Stimulated activated CD4-positive, alpha-beta T cell treated with anti-CD3 and anti-CD28 coated beads, Interleukin-2, amount 100 ng/mL, for 48 hours (primary cell): ENCODE results near the gene TENT4A.
A peak's percentile ranks its signal among the peaks of the same experiment; 100 is the strongest.
"Not testable (repeated sequence)": the region's sequence is repeated elsewhere in the genome, so short reads cannot be mapped to it uniquely, and the experiment has no call there.

ENCODE experiments used
- DNase-seq, 2 donors: peaks; one replicate each; pipeline ENCODE4 v3.0.0-alpha.2; 2020

TENT4A gene

DNA sequence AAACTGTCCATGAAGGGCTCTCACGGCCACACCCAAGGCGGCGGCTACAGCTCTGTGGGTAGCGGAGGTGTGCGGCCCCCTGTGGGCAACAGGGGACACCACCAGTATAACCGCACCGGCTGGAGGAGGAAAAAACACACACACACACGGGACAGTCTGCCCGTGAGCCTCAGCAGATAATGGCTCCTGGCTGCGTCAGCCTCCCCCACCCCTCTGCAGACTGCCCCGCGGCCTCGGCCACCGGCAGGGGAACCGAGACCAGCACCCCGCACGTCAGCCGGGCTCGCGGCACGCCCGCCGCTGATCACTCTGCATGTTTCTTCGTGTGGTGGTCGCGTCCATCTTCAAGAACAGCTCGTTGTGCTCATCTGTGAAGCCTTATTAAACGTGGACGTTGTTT lies 41.5 kb downstream of the TENT4A start:
- DNase-seq, result no peak

DNA sequence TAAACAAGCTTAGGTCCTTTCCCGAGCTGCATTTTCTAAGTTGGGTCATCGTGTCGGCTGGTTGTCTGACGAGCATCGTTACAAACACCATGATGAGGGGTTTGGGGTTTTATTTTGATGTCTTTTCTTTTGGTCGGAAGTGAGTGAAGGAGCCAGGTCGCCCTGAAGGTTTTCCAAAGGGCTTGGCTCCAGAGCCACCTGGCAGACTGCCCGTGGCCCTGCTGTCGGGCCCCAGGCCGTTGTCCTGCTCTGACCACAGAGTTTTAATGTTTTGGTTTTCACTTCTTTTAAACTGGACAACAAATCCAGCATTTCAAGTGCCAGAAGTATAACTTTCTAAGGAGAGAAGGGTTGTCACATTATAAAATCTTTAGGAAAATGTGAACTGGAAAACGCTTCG lies 42.3 kb downstream of the TENT4A start:
- DNase-seq, result no peak

DNA sequence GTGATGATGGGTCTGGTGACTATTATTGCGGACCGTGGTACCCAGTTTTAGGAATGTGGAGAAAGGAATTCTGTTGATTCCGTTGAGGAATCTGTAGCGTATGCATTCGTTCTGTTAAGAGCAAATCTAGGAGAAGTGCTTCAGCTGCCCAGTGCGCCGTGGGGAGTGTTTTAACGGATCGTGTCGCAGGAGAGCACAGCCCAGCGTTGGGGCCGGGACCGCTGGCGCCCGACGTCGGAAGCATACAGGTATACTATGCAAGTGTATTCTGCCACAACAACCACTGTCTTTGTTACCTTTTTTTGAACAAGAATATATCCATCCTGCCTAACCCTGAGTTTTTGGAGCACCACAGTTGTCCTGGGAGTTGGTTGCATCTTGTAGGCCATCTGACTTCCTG lies 42.7 kb downstream of the TENT4A start:
- no peak for DNase-seq

- DNase-seq, result no peak
Measured at GRCh38 chr5:6757414-6757969, 44.3 kb downstream of the TENT4A start.

GRCh38 chr5:6758236-6758635 lies 45.0 kb downstream of the TENT4A start:
- no peak for DNase-seq

GRCh38 chr5:6758706-6759105 lies 45.5 kb downstream of the TENT4A start:
- no peak for DNase-seq

DNA sequence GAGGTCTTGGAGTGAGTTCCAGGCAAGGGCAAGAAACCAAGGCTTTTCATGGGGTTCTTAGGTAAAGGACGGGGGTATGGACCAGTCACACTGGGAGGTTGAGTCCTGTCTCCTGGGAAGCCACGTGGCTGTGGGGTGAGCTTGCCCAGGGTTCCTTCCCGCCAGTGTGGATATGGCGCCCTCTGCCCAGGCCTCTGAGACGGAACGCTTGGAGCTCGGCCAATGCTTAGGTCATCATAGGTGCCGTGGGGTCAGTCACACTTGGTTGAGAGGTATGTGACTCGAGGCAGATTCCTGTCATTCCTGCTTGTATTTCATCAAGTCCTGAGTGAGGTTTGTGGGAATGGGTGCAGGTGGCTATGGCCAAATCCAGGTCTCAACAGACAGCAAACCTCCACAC lies 46.2 kb downstream of the TENT4A start:
- DNase-seq, result no peak

DNA sequence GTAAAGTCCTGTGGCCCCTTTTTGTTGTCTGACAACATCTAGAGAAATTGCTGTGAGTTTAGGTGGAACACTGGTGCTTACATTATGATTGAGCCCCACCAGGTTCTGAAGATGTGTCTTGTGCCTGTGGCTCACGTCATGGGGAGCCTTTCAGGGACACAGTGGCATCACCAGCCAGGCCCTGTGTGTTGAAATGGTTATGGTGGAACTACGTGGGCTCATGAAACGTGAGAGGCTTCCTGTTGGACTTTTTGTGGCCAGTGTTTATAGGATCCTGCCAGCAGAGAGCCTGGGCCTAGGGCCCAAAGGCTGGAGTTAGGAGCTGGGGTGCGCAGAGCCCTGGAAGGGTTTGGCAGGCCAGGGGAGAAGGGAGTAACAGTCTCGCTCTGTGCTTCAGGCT lies 46.8 kb downstream of the TENT4A start:
- DNase-seq, result no peak

DNA sequence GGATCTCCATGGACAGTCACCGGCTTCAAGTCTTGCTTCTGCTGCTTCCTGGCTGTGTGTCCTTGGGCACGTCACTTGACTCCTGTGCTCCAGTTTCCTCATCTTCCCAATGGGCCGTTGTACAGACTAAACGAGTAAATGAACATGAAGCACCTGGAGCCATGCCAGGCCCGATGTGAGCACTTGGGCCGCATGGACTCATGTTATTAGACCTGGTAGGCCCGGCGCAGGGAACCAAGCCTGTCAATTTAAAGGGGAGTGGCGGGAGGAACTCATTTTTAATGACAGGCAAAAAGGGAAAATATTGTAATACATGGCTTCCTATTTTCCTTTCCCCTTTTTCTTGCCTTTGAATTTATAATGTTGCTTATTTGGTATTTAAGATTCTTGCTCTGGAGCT lies 47.5 kb downstream of the TENT4A start:
- DNase-seq, result no peak

DNA sequence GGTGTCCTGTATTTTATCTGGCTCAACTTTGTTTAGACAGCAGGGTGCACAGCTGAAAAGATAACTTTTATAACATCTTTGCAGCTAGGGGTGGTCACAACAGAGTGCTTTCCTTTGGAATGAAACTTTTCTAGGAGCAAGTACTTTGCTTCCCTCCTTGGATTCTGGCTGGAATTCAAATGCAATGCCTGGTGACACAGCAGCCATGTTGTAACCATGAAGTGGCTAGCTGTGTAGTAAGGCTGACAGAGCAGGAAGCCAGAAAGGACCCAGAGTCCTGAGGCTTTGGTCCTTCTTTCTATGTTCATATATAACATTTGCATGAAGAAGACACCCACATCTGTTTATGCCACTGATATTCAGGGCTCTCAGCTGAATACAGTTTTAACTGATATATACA lies 48.1 kb downstream of the TENT4A start:
- DNase-seq, result no peak

DNA sequence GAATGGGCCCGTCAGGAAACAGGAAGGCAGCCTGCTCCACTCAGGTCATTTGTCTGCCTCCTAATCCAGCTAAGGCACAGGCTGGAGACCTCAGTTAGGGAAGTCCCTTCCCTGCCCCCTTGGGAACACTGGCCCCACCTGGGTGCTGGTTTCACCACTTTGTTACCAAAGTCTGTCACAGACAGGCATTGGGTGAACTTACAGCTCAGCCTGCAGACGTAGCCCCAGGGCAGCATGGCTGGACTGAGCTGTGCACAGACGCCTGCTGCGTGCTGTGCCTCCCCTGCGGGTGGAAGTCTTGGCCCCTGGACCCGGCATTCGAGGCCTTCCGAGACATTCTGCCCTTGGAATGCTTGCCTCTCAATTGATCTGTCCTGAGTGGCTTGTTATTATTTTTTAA lies 48.9 kb downstream of the TENT4A start:
- DNase-seq, result no peak

DNA sequence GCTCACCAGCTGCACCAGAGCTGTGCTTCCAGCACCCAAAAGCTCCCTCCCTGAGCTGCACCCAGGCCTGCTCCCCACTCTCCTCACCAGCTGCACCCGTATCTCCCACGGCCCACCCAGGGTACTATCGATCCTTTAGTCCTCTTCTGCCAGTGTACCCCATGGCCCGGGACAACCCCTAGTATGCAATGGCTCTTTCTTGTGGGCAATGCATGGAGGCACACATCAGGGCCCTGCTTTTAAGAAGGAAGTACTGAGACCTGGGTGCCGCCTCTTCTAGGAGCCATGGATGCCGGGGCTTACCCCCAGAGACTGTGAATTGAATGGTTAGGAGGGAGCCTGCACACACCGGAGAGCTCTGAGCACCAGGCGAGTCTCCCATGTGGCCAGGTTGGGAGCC lies 49.5 kb downstream of the TENT4A start:
- no peak for DNase-seq

GRCh38 chr5:6763191-6763590 lies 50.0 kb downstream of the TENT4A start:
- no peak for DNase-seq

GRCh38 chr5:6765612-6766525 lies 52.6 kb downstream of the TENT4A start:
- peak; percentile 66 to 71 for DNase-seq

DNA sequence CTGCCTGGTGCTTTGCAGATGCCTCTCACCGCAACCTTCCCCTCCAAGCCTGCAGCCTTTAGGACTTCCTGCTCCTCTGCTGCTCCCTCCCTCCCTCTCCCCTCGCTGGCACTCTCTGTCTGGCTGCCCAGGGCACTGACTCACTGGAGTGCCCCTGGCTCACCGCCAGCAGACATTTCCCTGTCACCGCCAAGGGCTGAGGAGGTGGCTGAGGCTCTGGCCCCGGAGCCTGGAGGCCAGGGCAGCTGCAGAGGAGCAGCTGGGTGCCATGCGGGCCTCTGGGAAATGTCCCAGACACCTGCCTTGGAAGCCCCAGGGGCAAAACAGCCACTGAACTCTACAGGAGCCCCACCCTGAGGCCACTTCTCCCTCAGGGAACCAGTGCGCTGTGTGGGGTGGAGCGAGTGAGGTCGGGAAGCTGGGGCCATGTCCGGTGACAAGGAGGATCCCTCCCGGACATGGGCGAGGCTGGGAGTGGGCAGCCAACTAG lies 53.4 kb downstream of the TENT4A start:
- peak; percentile 21 to 29 for DNase-seq

DNA sequence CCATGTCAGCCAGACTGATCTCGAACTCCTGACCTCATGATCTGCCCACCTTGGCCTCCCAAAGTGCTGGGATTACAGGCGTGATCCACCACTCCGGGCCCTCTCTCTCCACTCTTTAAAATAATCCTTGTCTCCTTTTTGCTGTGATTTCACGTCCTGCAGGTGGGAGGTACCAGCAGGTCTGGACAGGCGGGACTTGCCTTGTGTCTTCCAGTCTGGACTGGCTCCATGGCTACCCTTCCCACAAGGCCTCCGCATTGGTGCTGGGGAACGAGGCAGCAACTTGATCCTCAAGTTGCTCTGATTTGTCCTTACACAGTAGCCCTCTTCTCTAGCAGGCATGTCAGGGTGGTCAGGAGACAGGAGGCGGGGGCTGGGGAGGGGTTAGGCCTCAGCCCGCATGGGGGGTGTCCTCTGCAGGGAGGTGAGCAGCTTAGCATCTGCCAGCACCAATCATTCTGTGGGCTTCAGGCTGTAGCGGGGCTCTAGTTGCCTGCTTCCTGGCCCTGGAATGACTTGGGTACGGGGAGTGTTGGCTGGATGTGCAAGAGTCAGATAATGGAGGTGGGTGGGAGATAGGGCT lies 54.3 kb downstream of the TENT4A start:
- DNase-seq, result no peak

GRCh38 chr5:6768590-6769230 lies 55.5 kb downstream of the TENT4A start:
- DNase-seq, result no peak

DNA sequence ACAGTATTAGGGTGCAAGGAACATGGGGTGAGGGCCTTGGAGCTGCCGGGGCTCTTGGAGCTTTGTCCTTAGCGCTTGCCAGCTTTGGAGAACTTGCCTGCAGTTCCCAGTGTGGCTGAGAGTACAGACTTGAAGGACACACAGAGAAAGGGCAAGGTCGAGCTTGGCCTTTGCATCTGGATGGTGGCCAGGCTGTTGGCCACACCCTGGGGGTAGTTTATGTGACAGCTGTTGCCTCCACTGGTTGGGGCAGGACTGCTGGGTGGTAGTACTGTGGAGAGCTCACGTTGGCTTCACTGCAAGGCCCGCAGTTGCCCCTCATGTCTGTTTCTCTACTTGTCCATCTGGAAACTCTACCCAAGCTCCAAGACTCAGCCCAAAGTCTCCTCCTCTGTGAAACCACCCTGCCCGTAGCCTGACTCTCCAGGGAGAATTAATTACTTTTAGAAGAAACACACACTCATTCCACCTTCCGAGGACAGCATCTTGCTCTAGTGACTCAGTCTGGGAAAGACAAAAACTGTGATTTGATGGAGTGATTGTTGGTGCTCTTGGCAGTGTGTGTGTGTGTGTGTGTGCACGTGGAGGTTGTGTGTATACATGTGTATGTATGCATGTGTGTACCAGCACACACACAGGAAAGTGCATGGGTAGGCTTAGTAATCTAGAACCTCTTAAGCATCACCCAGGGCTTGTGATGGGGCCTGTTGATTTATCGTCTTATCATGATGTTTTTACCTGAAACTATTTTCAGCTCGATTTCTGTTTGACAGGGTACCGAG lies 57.8 kb downstream of the TENT4A start:
- no peak for DNase-seq

DNA sequence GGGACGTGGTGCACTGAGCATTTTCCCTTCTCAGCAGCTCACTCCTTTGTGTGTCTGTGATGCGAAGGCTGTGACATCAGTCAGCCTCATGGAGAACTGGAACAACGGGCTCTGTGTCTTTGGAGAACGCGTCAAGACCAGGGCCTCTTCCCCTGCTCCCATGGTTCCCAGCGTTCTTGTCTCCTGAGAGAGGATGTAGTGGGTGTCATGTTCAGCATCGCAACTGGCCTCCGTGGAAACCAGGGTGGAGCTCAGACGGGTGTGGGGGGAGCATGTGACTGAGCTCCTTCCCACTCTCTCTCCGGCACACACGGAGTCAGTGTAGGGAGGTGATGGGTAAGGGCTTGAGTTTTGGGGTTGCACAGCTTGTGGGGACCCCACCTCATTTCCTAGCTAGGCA lies 59.7 kb downstream of the TENT4A start:
- DNase-seq, result no peak

DNA sequence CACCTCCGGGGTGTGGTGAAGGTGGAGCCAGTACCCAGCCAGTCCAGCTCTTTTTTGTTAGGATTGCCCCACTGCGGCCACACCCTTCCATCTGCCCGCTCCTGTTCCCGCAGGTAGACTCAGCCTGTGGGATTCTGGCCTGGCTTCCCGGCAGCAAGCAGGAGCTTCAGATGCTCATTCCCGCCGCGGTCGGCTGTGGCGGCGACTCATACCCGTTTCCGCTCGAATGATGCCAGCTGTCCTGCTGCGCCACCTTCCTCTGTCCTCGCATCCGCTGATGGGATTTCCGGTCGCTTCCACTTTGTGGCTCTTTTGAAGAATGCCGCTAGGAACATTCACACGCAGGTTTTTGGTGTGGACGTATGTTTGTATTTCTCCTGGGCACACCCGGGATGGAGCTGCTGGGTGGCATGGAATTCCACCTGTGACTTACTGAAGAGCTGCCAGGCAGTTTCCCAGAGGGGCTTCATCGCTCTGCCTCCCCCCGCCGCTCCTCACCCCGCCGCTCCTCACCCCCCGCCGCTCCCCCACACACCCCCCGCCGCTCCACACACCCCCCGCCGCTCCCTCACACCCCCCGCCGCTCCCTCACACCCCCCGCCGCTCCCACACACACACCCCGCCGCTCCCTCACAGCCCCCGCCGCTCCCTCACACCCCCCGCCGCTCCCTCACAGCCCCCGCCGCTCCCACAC lies 60.3 kb downstream of the TENT4A start:
- no peak for DNase-seq

DNA sequence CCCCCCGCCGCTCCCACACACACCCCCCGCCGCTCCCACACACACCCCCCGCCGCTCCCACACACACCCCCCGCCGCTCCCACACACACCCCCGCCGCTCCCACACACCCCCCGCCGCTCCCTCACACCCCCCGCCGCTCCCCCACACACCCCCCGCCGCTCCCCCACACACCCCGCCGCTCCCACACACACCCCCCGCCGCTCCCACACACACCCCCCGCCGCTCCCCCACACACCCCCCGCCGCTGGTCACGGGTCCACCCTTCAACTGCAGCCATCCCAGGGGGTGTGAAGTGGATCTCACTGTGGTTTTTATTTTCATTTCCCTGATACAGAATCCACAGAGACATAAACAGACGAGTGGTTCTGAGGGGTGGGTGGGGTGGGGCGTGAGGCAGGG lies 61.0 kb downstream of the TENT4A start:
- DNase-seq, result not testable (repeated sequence)

- no peak for DNase-seq
Measured at GRCh38 chr5:6774721-6775204, 61.5 kb downstream of the TENT4A start.
